HG03439 (cell line): ENCODE measurements around the gene ERVV-1.
"Not testable (repeated sequence)": the region's sequence is repeated elsewhere in the genome, so short reads cannot be mapped to it uniquely, and the experiment has no call there.

Source experiments
- ATAC-seq: cut with Tn5 transposase; IDR thresholded peaks from one replicate; pipeline ENCODE4 v1.9.1; 2021; ENCODE audit warnings: mild to moderate bottlenecking, moderate library complexity; ENCODE audit not compliant: unreplicated experiment

ERVV-1 gene

DNA sequence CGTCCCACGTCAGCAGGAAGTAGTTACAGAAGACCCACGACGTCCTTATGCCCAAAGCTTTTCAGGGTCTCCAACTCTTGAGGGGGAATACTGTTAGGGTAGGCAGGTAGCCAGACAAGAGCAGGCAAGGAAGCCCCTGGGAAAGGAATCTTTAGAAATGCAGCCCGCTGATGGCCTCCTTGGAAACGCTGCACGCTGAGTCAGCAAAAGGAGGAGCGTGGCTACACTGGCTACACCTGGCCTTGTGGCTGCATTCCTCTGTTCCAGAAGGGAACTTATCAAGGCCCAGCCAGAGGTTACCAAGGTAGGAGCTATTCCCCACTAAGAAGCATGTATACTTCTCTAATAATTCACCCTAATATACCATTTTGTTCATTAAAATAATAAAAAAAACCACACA lies 2.0 kb downstream of the ERVV-1 start:
- no peak for ATAC-seq

- ATAC-seq: no peak
These were observed 6.0 kb downstream of the ERVV-1 start for GRCh38 chr19:53019684-53020083.

- not testable (repeated sequence) for ATAC-seq
These were observed 14.6 kb downstream of the ERVV-1 start for GRCh38 chr19:53028306-53028705.

DNA sequence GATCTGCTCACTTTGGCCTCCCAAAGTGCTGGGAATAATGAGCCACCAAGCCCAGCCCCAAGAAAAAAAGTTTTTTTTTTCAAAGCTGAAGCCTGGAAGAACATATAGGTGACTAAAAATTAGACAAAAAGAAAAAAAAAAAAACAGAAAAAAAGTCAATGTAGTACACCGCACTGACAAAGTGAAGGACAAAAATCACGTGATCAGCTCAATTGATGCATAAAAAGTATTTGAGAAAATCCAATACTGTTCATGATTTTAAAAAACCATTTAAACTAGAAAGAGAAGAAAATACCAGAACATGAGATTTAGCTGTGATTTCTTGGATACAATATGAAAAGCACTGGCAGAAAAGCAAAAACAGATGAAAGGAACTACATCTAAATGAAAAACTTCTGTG lies 20.3 kb downstream of the ERVV-1 start:
- ATAC-seq: no peak

GRCh38 chr19:53034948-53035675 lies 21.4 kb downstream of the ERVV-1 start:
- no peak for ATAC-seq

- ATAC-seq: no peak
These were observed 23.7 kb downstream of the ERVV-1 start for GRCh38 chr19:53037101-53038097.

DNA sequence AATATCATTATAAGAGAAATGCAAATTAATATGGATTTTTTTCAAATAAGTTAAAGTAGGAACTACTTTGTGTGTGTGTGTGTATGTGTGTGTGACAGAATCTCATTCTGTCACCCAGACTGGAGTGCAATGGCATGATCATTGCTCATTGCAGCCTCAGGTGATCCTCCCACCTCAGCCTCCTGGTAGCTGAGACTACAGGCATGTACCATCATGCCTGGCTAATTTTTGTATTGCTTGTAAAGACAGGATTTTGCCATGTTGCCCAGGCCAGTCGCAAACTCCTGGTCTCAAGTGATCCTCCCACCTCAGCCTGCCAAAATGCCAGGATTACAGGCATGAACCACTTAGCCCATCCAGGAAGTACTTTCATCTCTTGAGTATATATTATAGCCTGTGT lies 27.6 kb downstream of the ERVV-1 start:
- ATAC-seq: no peak

GRCh38 chr19:53045536-53045935 lies 31.8 kb downstream of the ERVV-1 start:
- no peak for ATAC-seq

DNA sequence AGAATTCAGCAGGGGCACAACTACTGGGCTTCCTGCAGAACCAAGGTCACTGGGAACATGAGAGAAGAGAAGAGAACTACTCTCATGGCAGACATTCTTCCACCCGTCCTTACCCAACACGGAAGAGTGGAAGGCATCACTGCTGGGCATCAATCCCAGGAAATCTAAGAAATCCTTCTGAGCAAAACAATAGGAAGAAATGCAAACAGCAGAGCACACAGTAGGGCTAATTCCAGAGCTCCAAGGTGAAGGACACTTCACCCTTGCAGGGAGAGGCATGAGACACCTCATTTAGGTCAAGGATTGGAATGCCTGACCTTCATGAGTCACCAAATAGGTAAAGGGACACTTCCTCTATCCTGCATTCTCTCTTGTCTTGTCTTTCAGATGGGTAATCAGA lies 33.7 kb downstream of the ERVV-1 start:
- ATAC-seq: no peak

GRCh38 chr19:53055117-53055516 lies 41.4 kb downstream of the ERVV-1 start:
- ATAC-seq: no peak

DNA sequence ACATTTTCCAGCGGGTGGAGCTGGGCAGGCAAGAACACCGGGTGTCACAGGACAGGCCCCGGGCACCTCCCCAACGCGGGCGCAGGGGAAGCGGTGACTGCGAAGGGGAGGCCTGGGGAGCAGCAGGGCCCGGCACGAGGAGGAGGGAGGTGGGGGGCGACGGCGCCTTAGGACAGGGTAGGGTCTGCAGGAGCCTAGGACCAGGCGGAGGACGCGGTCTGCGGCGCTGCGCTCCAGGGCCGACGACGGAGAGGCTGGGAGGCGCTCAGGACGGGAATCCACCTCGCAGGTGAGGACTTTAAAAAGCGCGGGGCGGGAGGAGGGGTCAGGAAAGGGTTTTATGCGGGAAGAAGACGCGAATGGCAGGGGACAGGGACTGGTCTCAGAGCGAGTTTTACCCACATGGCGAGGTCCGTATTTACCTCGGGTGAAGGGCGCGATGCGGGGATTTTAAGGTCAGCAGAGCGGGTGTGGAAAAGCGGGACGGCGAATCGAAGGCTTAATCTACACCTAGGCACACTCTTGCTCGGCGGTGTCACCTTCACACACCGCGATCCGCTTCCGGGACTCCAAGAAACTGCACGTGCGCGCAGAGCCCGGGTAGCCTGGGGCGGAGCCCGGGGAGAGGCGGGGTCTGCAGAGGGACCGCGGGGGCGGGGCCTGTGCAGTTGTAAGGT lies 44.3 kb downstream of the ERVV-1 start:
- ATAC-seq: no peak
